Trophoblast cell (in vitro differentiated cells and primary cell): ENCODE data around the gene BMP5.
A peak's percentile ranks its signal among the peaks of the same experiment; 100 is the strongest.
"Not testable (repeated sequence)": the region's sequence is repeated elsewhere in the genome, so short reads cannot be mapped to it uniquely, and the experiment has no call there.

Experiments
- DNase-seq, 2 donors: peaks; one replicate each; pipeline ENCODE4 v3.0.0-alpha.2; 2016
- H2AFZ ChIP-seq: 2 replicates; pipeline ENCODE4 v1.6.1; 2013; ENCODE audit warnings: low read length, moderate library complexity, mild to moderate bottlenecking; ENCODE audit not compliant: insufficient read depth, poor library complexity
- H2AK5ac ChIP-seq: 2 replicates; pipeline ENCODE4 v1.6.1; 2013; ENCODE audit warnings: mild to moderate bottlenecking, low read length
- H2BK120ac ChIP-seq: 2 replicates; pipeline ENCODE4 v1.6.1; 2013; ENCODE audit warnings: low read length, mild to moderate bottlenecking, moderate library complexity; ENCODE audit not compliant: insufficient read depth, poor library complexity
- H2BK12ac ChIP-seq: 2 replicates; pipeline ENCODE4 v1.6.1; 2013; ENCODE audit warnings: mild to moderate bottlenecking, low read length, moderate library complexity
- H2BK5ac ChIP-seq: 2 replicates; pipeline ENCODE4 v1.6.1; 2013; ENCODE audit warnings: low read length, low read depth, moderate library complexity, mild to moderate bottlenecking; ENCODE audit not compliant: poor library complexity
- H3K14ac ChIP-seq: 2 replicates; pipeline ENCODE4 v1.6.1; 2013; ENCODE audit warnings: mild to moderate bottlenecking, low read length
- H3K18ac ChIP-seq: 2 replicates; pipeline ENCODE4 v1.6.1; 2013; ENCODE audit warnings: mild to moderate bottlenecking, low read length
- H3K23ac ChIP-seq: 2 replicates; pipeline ENCODE4 v1.6.1; 2013; ENCODE audit warnings: low read length
- H3K27ac ChIP-seq: 2 replicates; pipeline ENCODE4 v1.5.1; 2013; ENCODE audit warnings: low read depth, mild to moderate bottlenecking, inconsistent platforms, low read length, moderate library complexity
- H3K27me3 ChIP-seq: 2 replicates; pipeline ENCODE4 v1.6.1; 2013; ENCODE audit warnings: inconsistent platforms, mild to moderate bottlenecking, low read length, moderate library complexity; ENCODE audit not compliant: insufficient read depth
- H3K36me3 ChIP-seq, 2 experiments: 1 replicate in 1 of 2; 2 replicates in 1 of 2; pipeline ENCODE4 v1.6.1; 2013; ENCODE audit warnings: low read length in 2 of 2, mild to moderate bottlenecking in 2 of 2, moderate library complexity in 1 of 2; ENCODE audit not compliant: insufficient read depth in 2 of 2, control insufficient read depth in 1 of 2
- H3K4ac ChIP-seq: 2 replicates; pipeline ENCODE4 v1.6.1; 2013; ENCODE audit warnings: low read depth, mild to moderate bottlenecking, low read length, moderate library complexity
- H3K4me1 ChIP-seq, 2 experiments: 1 replicate in 1 of 2; 2 replicates in 1 of 2; pipeline ENCODE4 v1.6.1; 2013; ENCODE audit warnings: low read length in 2 of 2, mild to moderate bottlenecking in 2 of 2, moderate library complexity in 1 of 2; ENCODE audit not compliant: insufficient read depth in 2 of 2, control insufficient read depth in 1 of 2
- H3K4me2 ChIP-seq: 2 replicates; pipeline ENCODE4 v1.6.1; 2013; ENCODE audit warnings: inconsistent platforms, mild to moderate bottlenecking, low read length, moderate library complexity
- H3K4me3 ChIP-seq: 2 replicates; pipeline ENCODE4 v1.5.1; 2013; ENCODE audit warnings: mild to moderate bottlenecking, low read depth, low read length, inconsistent platforms
- H3K79me1 ChIP-seq: one replicate; pipeline ENCODE4 v1.6.1; 2013; ENCODE audit warnings: low read length
- H3K79me2 ChIP-seq: 2 replicates; pipeline ENCODE4 v1.6.1; 2013; ENCODE audit warnings: low read length, mild to moderate bottlenecking; ENCODE audit not compliant: control insufficient read depth, insufficient read depth, poor library complexity
- H3K9ac ChIP-seq: 2 replicates; pipeline ENCODE4 v1.6.1; 2013; ENCODE audit warnings: mild to moderate bottlenecking, low read length
- H3K9me3 ChIP-seq: 2 replicates; pipeline ENCODE4 v1.6.1; 2013; ENCODE audit warnings: low read depth, mild to moderate bottlenecking, control low read depth, inconsistent platforms, low read length; ENCODE audit not compliant: insufficient read depth
- H4K12ac ChIP-seq: 2 replicates; pipeline ENCODE4 v1.6.1; 2013; ENCODE audit warnings: low read depth, mild to moderate bottlenecking, low read length, moderate library complexity
- H4K8ac ChIP-seq: 2 replicates; pipeline ENCODE4 v1.6.1; 2013; ENCODE audit warnings: low read depth, mild to moderate bottlenecking, low read length, moderate library complexity
- H4K91ac ChIP-seq: one replicate; pipeline ENCODE4 v1.6.1; 2013; ENCODE audit warnings: low read depth, mild to moderate bottlenecking, low read length, moderate library complexity
- WGBS: extraction: QIAGEN DNeasy Blood & Tissue Kit; methylation state at CpG from one replicate; pipeline ENCODE4 v1.1.7; 2013; ENCODE audit warnings: missing lambda C conversion rate; ENCODE audit not compliant: insufficient read length, insufficient coverage; ENCODE audit errors: extremely low coverage; 5-methylcytosine and 5-hydroxymethylcytosine counted together

BMP5 gene

GRCh38 chr6:55909911-55910310, 34.5 kb upstream of the BMP5 start:
- H3K9ac ChIP-seq, DNase-seq, H2BK120ac ChIP-seq, H3K4me2 ChIP-seq, H3K14ac ChIP-seq, H4K91ac ChIP-seq, H2BK5ac ChIP-seq, H3K9me3 ChIP-seq, H3K27me3 ChIP-seq, H2AK5ac ChIP-seq, H3K79me2 ChIP-seq, H3K79me1 ChIP-seq, H2AFZ ChIP-seq, H4K12ac ChIP-seq, H3K4me1 ChIP-seq, H3K27ac ChIP-seq, H3K23ac ChIP-seq, H3K18ac ChIP-seq, H2BK12ac ChIP-seq, H4K8ac ChIP-seq, H3K4ac ChIP-seq, H3K4me3 ChIP-seq, H3K36me3 ChIP-seq: not testable (repeated sequence)
- WGBS, result no CpG with 5 or more reads among the region's 26 CpGs

GRCh38 chr6:55902796-55903195, 27.4 kb upstream of the BMP5 start:
- Histone ChIP-seq H3K4me3 (no peak overlapping the region), H3K9me3 (no peaks in the 10 kb centered on the region), H2BK12ac (no peak overlapping the region), H2BK120ac (no peak overlapping the region), H3K4me2 (no peak overlapping the region), H3K18ac (no peak overlapping the region), H2BK5ac (no peak overlapping the region), H3K36me3 (no peaks in the 10 kb centered on the region), H4K91ac (no peak overlapping the region), H3K4ac (no peak overlapping the region), H4K8ac (no peak overlapping the region), H3K14ac (no peak overlapping the region), H3K4me1 (no peaks in the 10 kb centered on the region), H3K27me3 (no peaks in the 10 kb centered on the region), H4K12ac (no peak overlapping the region), H3K27ac (no peak overlapping the region), H3K79me1 (no peaks in the 10 kb centered on the region), H2AK5ac (no peak overlapping the region), H3K9ac (no peak overlapping the region), H3K79me2 (no peaks in the 10 kb centered on the region), H3K23ac (no peak overlapping the region), H2AFZ (no peak overlapping the region)
- WGBS, result no CpG with 5 or more reads among the region's 2 CpGs
- no peak for DNase-seq

- Histone ChIP-seq H2AFZ (no peak overlapping the region), H3K9me3 (no peaks in the 10 kb centered on the region), H4K91ac (no peak overlapping the region), H3K79me1 (no peaks in the 10 kb centered on the region), H4K12ac (no peak overlapping the region), H3K4me1 (no peaks in the 10 kb centered on the region), H3K9ac (no peak overlapping the region), H3K27me3 (no peaks in the 10 kb centered on the region), H3K18ac (no peak overlapping the region), H3K4ac (no peak overlapping the region), H3K36me3 (no peaks in the 10 kb centered on the region), H3K14ac (no peak overlapping the region), H3K4me2 (no peak overlapping the region), H2BK12ac (no peak overlapping the region), H3K27ac (no peak overlapping the region), H2AK5ac (no peak overlapping the region), H3K4me3 (no peak overlapping the region), H2BK5ac (no peak overlapping the region), H2BK120ac (no peak overlapping the region), H3K23ac (no peak overlapping the region), H4K8ac (no peak overlapping the region), H3K79me2 (no peaks in the 10 kb centered on the region)
- no peak for DNase-seq
- WGBS, result no CpG with 5 or more reads among the region's 2 CpGs
Measured at GRCh38 chr6:55901765-55902270, 26.4 kb upstream of the BMP5 start.

- no peak overlapping the region for H3K4ac ChIP-seq
- no peaks in the 10 kb centered on the region for H3K4me1 ChIP-seq
- no peak overlapping the region for H2AK5ac ChIP-seq
- H3K4me3 ChIP-seq, result no peak overlapping the region
- no peak overlapping the region for H3K14ac ChIP-seq
- H3K23ac ChIP-seq, result no peak overlapping the region
- no peak overlapping the region for H4K91ac ChIP-seq
- H3K79me2 ChIP-seq, result no peaks in the 10 kb centered on the region
- H3K79me1 ChIP-seq, result no peaks in the 10 kb centered on the region
- H3K36me3 ChIP-seq, result no peaks in the 10 kb centered on the region
- H3K18ac ChIP-seq, result no peak overlapping the region
- no peak overlapping the region for H3K27ac ChIP-seq
- H3K4me2 ChIP-seq, result no peak overlapping the region
- H2AFZ ChIP-seq, result no peak overlapping the region
- no CpG with 5 or more reads among the region's 3 CpGs for WGBS
- H3K27me3 ChIP-seq, result no peaks in the 10 kb centered on the region
- H3K9me3 ChIP-seq, result no peaks in the 10 kb centered on the region
- H4K8ac ChIP-seq, result no peak overlapping the region
- no peak overlapping the region for H4K12ac ChIP-seq
- H2BK120ac ChIP-seq, result no peak overlapping the region
- DNase-seq, result peak in 1 of 2 donors; percentile 54
- no peak overlapping the region for H3K9ac ChIP-seq
- H2BK5ac ChIP-seq, result no peak overlapping the region
- H2BK12ac ChIP-seq, result no peak overlapping the region
Measured at GRCh38 chr6:55898342-55898741, 23.0 kb upstream of the BMP5 start.
